H1 (cell line): ENCODE results near the gene DRC7. TPM values are rescaled to one million over a fixed set of nuclear protein-coding genes. Genes with fewer than 3 reads are reported as not detected.

Experiments used
- CTCF ChIA-PET: fragments of 300-600 bp; sonication (Branson Sonifier 250); formaldehyde crosslinking; loops from one replicate; lab custom pipeline; 2021; ENCODE audit not compliant: partially characterized antibody; lab: Charles Lee
- POLR2A ChIA-PET: fragments of 300-600 bp; sonication (Branson Sonifier 250); formaldehyde crosslinking; loops from one replicate; lab custom pipeline; 2021; ENCODE audit warnings: inconsistent platforms; ENCODE audit not compliant: partially characterized antibody; lab: Charles Lee
- DNase-seq, 2 experiments: peaks; one replicate each; pipeline versions ENCODE4 v3.0.0 to v3.0.0-alpha.2; 2010 to 2022; ENCODE audit warnings: low spot score in 2 of 2, low read depth in 1 of 2, mixed read lengths in 1 of 2
- FAIRE-seq: peaks from 2 replicates; lab custom pipeline; 2011; peaks lifted over from hg19 to GRCh38; lab: Jason Lieb, UNC
- H2AFZ ChIP-seq: 2 replicates; pipeline ENCODE4 v1.8.1; 2012; ENCODE audit warnings: low read length, inconsistent platforms
- H2AK5ac ChIP-seq: 2 replicates; pipeline ENCODE4 v1.6.1; 2013; ENCODE audit warnings: low read depth, low read length
- H2BK120ac ChIP-seq: replicated peaks from 2 replicates; pipeline ENCODE3; 2013; ENCODE audit warnings: low read depth, low read length, inconsistent platforms
- H2BK12ac ChIP-seq: 2 replicates; pipeline ENCODE4 v1.6.1; 2013; ENCODE audit warnings: low read depth, low read length
- H2BK15ac ChIP-seq: 2 replicates; pipeline ENCODE4 v1.6.1; 2013; ENCODE audit warnings: low read length
- H2BK20ac ChIP-seq: 2 replicates; pipeline ENCODE4 v1.6.1; 2013; ENCODE audit warnings: low read length
- H2BK5ac ChIP-seq: 2 replicates; pipeline ENCODE4 v1.6.1; 2013; ENCODE audit warnings: low read depth, low read length
- H3K14ac ChIP-seq: 2 replicates; pipeline ENCODE4 v1.6.1; 2013; ENCODE audit warnings: inconsistent platforms; ENCODE audit not compliant: insufficient read length
- H3K18ac ChIP-seq: 2 replicates; pipeline ENCODE4 v1.6.1; 2013; ENCODE audit warnings: low read length; ENCODE audit errors: extremely low read depth
- H3K23ac ChIP-seq: 2 replicates; pipeline ENCODE4 v1.6.1; 2013; ENCODE audit warnings: inconsistent platforms; ENCODE audit not compliant: insufficient read length
- H3K23me2 ChIP-seq: 2 replicates; pipeline ENCODE4 v1.6.1; 2013; ENCODE audit warnings: low read depth, low read length
- H3K27ac ChIP-seq: 2 replicates; pipeline ENCODE4 v1.6.1; 2011; ENCODE audit warnings: low read depth, low read length, inconsistent platforms
- H3K27me3 ChIP-seq, 4 experiments: replicated peaks in 1 of 4; 1 replicate in 1 of 4; 2 replicates in 3 of 4; pipeline versions ENCODE4 v1.6.1 to v1.8.1; 2011 to 2013; ENCODE audit warnings: low read length in 3 of 4, mild to moderate bottlenecking in 3 of 4, inconsistent platforms in 2 of 4, mixed read lengths in 2 of 4, moderate library complexity in 1 of 4; ENCODE audit not compliant: control insufficient read depth in 3 of 4, insufficient read depth in 3 of 4; ENCODE audit errors: extremely low read depth in 1 of 4
- H3K36me3 ChIP-seq, 4 experiments: 2 replicates each; pipeline versions ENCODE4 v1.6.1 to v1.8.1; 2011 to 2013; ENCODE audit warnings: mild to moderate bottlenecking in 4 of 4, low read length in 3 of 4, moderate library complexity in 2 of 4, control low read depth in 1 of 4, inconsistent platforms in 1 of 4; ENCODE audit not compliant: insufficient read depth in 4 of 4, control insufficient read depth in 2 of 4
- H3K4ac ChIP-seq: replicated peaks from 2 replicates; pipeline ENCODE3; 2013; ENCODE audit warnings: low read length, low read depth, mixed read lengths, inconsistent platforms; ENCODE audit not compliant: insufficient read length
- H3K4me1 ChIP-seq, 4 experiments: replicated peaks in 1 of 4; 1 replicate in 1 of 4; 2 replicates in 3 of 4; pipeline versions ENCODE4 v1.6.1 to v1.8.1; 2011 to 2013; ENCODE audit warnings: low read length in 3 of 4, inconsistent platforms in 2 of 4, mixed read lengths in 1 of 4; ENCODE audit not compliant: insufficient read depth in 4 of 4, control insufficient read depth in 3 of 4
- H3K4me2 ChIP-seq, 2 experiments: 2 replicates each; pipeline versions ENCODE4 v1.6.1 to v1.8.1; 2011 to 2013; ENCODE audit warnings: low read depth in 2 of 2, low read length in 2 of 2, control low read depth in 1 of 2, inconsistent platforms in 1 of 2, mild to moderate bottlenecking in 1 of 2; ENCODE audit not compliant: insufficient read depth in 1 of 2
- H3K4me3 ChIP-seq, 4 experiments: fragments of 200-600, 300-600 bp in 1 of 4; sonication (generic), shearing (Covaris generic), sonication (Bioruptor Twin) in 1 of 4; 2 replicates each; pipeline versions ENCODE4 v1.5.1 to v1.8.1; 2011 to 2016; ENCODE audit warnings: low read length in 4 of 4, low read depth in 3 of 4, control low read depth in 2 of 4, inconsistent platforms in 2 of 4, mild to moderate bottlenecking in 2 of 4, mixed read lengths in 1 of 4, moderate library complexity in 1 of 4; ENCODE audit not compliant: insufficient read depth in 2 of 4; ENCODE audit errors: extremely low read depth in 1 of 4
- H3K56ac ChIP-seq: replicated peaks from 2 replicates; pipeline ENCODE3; 2013; ENCODE audit warnings: low read depth, mild to moderate bottlenecking, mixed read lengths, low read length, inconsistent platforms; ENCODE audit not compliant: insufficient read length
- H3K79me1 ChIP-seq: 2 replicates; pipeline ENCODE4 v1.6.1; 2013; ENCODE audit warnings: low read depth, low read length, control low read depth
- H3K79me2 ChIP-seq, 2 experiments: 2 replicates each; pipeline versions ENCODE4 v1.6.1 to v1.8.1; 2012 to 2013; ENCODE audit warnings: low read length in 2 of 2, mild to moderate bottlenecking in 2 of 2, inconsistent platforms in 1 of 2; ENCODE audit not compliant: insufficient read depth in 2 of 2, control insufficient read depth in 1 of 2
- H3K9ac ChIP-seq, 4 experiments: replicated peaks in 1 of 4; 1 replicate in 1 of 4; 2 replicates in 3 of 4; pipeline versions ENCODE4 v1.6.1 to v1.8.1; 2011 to 2013; ENCODE audit warnings: low read depth in 3 of 4, low read length in 3 of 4, control low read depth in 2 of 4, mild to moderate bottlenecking in 2 of 4, moderate library complexity in 2 of 4, inconsistent platforms in 1 of 4; ENCODE audit errors: extremely low read depth in 1 of 4
- H3K9me3 ChIP-seq, 2 experiments: 2 replicates each; pipeline versions ENCODE4 v1.6.1 to v1.8.1; 2012 to 2013; ENCODE audit warnings: mild to moderate bottlenecking in 2 of 2, moderate library complexity in 2 of 2, control low read depth in 1 of 2, inconsistent platforms in 1 of 2, low read depth in 1 of 2, low read length in 1 of 2, mixed read lengths in 1 of 2; ENCODE audit not compliant: insufficient read depth in 2 of 2
- H4K20me1 ChIP-seq, 2 experiments: replicated peaks in 1 of 2; 2 replicates each; pipeline versions ENCODE3 to v1.8.1; 2011 to 2013; ENCODE audit warnings: inconsistent platforms in 2 of 2, low read length in 2 of 2, mild to moderate bottlenecking in 1 of 2; ENCODE audit not compliant: insufficient read depth in 2 of 2, control insufficient read depth in 1 of 2
- H4K5ac ChIP-seq: 2 replicates; pipeline ENCODE4 v1.6.1; 2013; ENCODE audit warnings: low read length, low read depth, mixed read lengths, inconsistent platforms; ENCODE audit not compliant: insufficient read length
- H4K8ac ChIP-seq: 2 replicates; pipeline ENCODE4 v1.8.0; 2013; ENCODE audit warnings: mild to moderate bottlenecking, moderate library complexity, low read length, inconsistent platforms; ENCODE audit not compliant: insufficient read depth; ENCODE audit errors: extremely low read depth
- H4K91ac ChIP-seq: replicated peaks from 2 replicates; pipeline ENCODE3; 2013; ENCODE audit warnings: low read length, mixed read lengths, inconsistent platforms; ENCODE audit not compliant: insufficient read length
- CTBP2 ChIP-seq: IDR thresholded peaks from 2 replicates; pipeline ENCODE4 v1.7.0; 2011; ENCODE audit warnings: borderline replicate concordance, mild to moderate bottlenecking, moderate library complexity, mixed read lengths, low read length; ENCODE audit not compliant: insufficient read depth, insufficient read length
- JUN ChIP-seq: IDR thresholded peaks from 2 replicates; pipeline ENCODE4 v1.6.1; 2011; ENCODE audit warnings: low read depth, mild to moderate bottlenecking, improper control_type of control experiment, low read length
- KDM4A ChIP-seq: IDR thresholded peaks from one replicate; pipeline ENCODE4 v1.7.1; 2012; ENCODE audit warnings: low read depth, mild to moderate bottlenecking, moderate library complexity, low read length, inconsistent platforms; ENCODE audit not compliant: severe bottlenecking
- POLR2AphosphoS5 ChIP-seq: IDR thresholded peaks from 2 replicates; pipeline ENCODE4 v1.6.1; 2011; ENCODE audit warnings: low read depth, low read length
- SUZ12 ChIP-seq: fragments of 200-600 bp; sonication (generic); IDR thresholded peaks from 2 replicates; pipeline ENCODE4 v1.6.1; 2012; ENCODE audit warnings: mild to moderate bottlenecking, inconsistent platforms, low read length, moderate library complexity, mixed read lengths
- TBP ChIP-seq: IDR thresholded peaks from 2 replicates; pipeline ENCODE4 v1.6.1; 2011; ENCODE audit warnings: low read depth, low read length, improper control_type of control experiment
- WGBS, 2 experiments: shearing (Covaris generic) in 1 of 2; methylation state at CpG; one replicate each; pipeline versions ENCODE4 v1.1.6 to v1.1.7; 2013 to 2015; ENCODE audit warnings: low lambda C conversion rate in 2 of 2, mixed read lengths in 2 of 2, inconsistent platforms in 1 of 2, low coverage in 1 of 2, missing lambda C conversion rate in 1 of 2; ENCODE audit not compliant: insufficient replicate concordance in 2 of 2, insufficient coverage in 1 of 2, insufficient read length in 1 of 2; ENCODE audit errors: extremely low coverage in 1 of 2, missing lambda C conversion rate in 1 of 2; 5-methylcytosine and 5-hydroxymethylcytosine counted together
- polyA plus RNA-seq, 7 experiments: library from polyadenylated mRNA; depleted of rRNA in 3 of 7; stranded (reverse) in 5 of 7; unstranded in 2 of 7; fragments of >200 nt in 5 of 7; fragments of 200-250 nt in 2 of 7; gene quantifications; 1 replicate in 5 of 7; 2 replicates in 1 of 7; 4 replicates in 1 of 7; pipeline versions ENCODE4 v1.2.1 to v1.2.3, GENCODE V29; 2011 to 2013; ENCODE audit warnings: missing spikeins in 2 of 7, mixed read lengths in 2 of 7
- total RNA-seq: library from RNA; stranded (reverse); fragmentation: NEBNext Ultra II Directional; extraction: Animal tissue kit (Norgen Biotek cat#: 25700); gene quantifications from 2 replicates; pipeline ENCODE4 v1.2.1, GENCODE V29; 2021
- TF ChIP-seq, protein P1 (sequence below), 3 experiments: IDR thresholded peaks; 1 replicate in 2 of 3; 2 replicates in 1 of 3; pipeline versions ENCODE4 v1.5.1 to v1.6.1; 2011; ENCODE audit warnings: low read length in 3 of 3, mild to moderate bottlenecking in 3 of 3, inconsistent platforms in 2 of 3, low read depth in 1 of 3, moderate library complexity in 1 of 3; ENCODE audit not compliant: insufficient read depth in 1 of 3; ENCODE audit errors: control extremely low read depth in 1 of 3

DRC7 gene
- total and polyA plus RNA-seq, 2 of the 8 experiments (the other 6 are each of a cell fraction or from before 2014, with no cell fraction given), result 0.14 TPM; not detected in 1

DNA sequence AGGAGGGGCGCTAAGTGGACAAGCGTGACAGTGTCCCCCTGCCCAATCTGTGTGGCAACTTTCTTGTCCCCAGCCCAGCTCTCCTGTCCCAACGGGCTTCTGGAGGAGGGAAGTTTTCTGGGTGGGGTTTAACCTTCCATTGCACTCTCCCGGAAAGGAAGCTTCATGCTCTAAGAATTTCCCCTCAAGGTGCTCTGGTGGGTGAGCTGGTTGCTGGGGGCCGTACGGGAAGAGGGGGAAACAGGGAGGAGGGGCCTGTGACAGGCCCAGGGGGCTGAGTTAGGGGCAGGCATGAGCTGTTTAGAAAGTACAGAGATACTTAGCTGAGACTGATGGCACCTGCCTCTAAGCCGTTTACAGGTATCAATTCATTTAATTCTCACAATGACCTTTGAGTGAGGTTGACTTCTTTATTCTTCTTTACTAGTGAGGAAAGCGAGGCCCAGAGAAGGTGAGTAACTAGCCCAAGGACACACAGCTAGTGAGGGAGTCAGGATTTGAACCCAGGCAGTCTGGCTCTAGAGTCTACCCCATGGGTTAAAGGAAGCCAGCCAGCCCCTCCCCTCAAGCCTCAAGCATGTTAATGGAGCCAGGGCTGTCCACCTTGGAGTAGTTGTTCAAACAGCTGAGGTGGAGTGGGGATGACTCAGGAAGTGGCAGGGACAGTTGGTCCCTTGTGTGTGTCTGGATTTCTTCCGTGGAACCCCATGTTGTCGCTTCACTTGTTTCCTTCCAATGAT lies 47.3 kb upstream of the DRC7 start:
- Histone ChIP-seq H4K20me1 (peaks cover 0 to 9% of the 10 kb centered on the region in 2 experiments), H4K5ac (no peak overlapping the region), H3K23me2 (no peaks in the 10 kb centered on the region; the same call in 1 of the 2 replicates), H3K4me1 (no peaks in the 10 kb centered on the region; a peak in 3 of 7 replicates), H2BK120ac (no peak overlapping the region), H4K91ac (no peak overlapping the region), H3K27ac (no peak overlapping the region), H3K4me3 (no peak overlapping the region), H3K79me1 (no peaks in the 10 kb centered on the region), H3K4ac (no peak overlapping the region), H3K4me2 (no peak overlapping the region), H3K9me3 (no peaks in the 10 kb centered on the region; a peak in 2 of 4 replicates), H4K8ac (no peak overlapping the region), H3K23ac (no peak overlapping the region), H3K27me3 (0 out of 7 replicates have a peak, but pooled peaks cover 0 to 3% (median 0%) of the 10 kb centered on the region in 4 experiments), H2BK5ac (no peak overlapping the region), H2BK12ac (no peak overlapping the region), H2BK20ac (no peak overlapping the region), H3K9ac (no peak overlapping the region; a peak in 1 of 7 replicates), H2AFZ (no peak overlapping the region), H2AK5ac (no peak overlapping the region), H3K56ac (no peak overlapping the region), H2BK15ac (no peak overlapping the region), H3K79me2 (no peaks in the 10 kb centered on the region), H3K18ac (no peak overlapping the region), H3K14ac (no peak overlapping the region), H3K36me3 (no peaks in the 10 kb centered on the region; a peak in 1 of 8 replicates)
- POLR2A ChIA-PET, result no interaction called here
- DNase-seq (no peak), FAIRE-seq (no peak)
- CTCF ChIA-PET, result interaction anchor here (0.7 to 6.6 kb wide), 19 partner anchors 11 to 497 kb away, joined by 3 to 122 read pairs (median 44); partner anchors contain the start of genes ADGRG1, ADGRG3 and DRC7
- 85% methylated on average over 10 of the region's 10 CpGs; no CpG with 5 or more reads in 1 of the 2 experiments for WGBS, 2 experiments
- TF ChIP-seq TBP (no peak), KDM4A (no peak), JUN (no peak), SUZ12 (no peak), POLR2AphosphoS5 (no peak), CTBP2 (no peak)
- TF ChIP-seq, protein P1, sequence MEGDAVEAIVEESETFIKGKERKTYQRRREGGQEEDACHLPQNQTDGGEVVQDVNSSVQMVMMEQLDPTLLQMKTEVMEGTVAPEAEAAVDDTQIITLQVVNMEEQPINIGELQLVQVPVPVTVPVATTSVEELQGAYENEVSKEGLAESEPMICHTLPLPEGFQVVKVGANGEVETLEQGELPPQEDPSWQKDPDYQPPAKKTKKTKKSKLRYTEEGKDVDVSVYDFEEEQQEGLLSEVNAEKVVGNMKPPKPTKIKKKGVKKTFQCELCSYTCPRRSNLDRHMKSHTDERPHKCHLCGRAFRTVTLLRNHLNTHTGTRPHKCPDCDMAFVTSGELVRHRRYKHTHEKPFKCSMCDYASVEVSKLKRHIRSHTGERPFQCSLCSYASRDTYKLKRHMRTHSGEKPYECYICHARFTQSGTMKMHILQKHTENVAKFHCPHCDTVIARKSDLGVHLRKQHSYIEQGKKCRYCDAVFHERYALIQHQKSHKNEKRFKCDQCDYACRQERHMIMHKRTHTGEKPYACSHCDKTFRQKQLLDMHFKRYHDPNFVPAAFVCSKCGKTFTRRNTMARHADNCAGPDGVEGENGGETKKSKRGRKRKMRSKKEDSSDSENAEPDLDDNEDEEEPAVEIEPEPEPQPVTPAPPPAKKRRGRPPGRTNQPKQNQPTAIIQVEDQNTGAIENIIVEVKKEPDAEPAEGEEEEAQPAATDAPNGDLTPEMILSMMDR (IDR thresholded peaks at IDR 0.05; ENCODE audit: control extremely low read depth in 1 of 3, insufficient read depth in 1 of 3, low read depth in 1 of 3, low read length in 3 of 3), result no peak
